Measurements from ENCODE around the gene PERM1. TPM values are rescaled to one million over a fixed set of nuclear protein-coding genes. Genes with fewer than 3 reads are reported as not detected.

PERM1 gene
- total and polyA plus RNA-seq, 2 of the 8 experiments (the other 6 are each of a cell fraction or from before 2014, with no cell fraction given): not detected

DNA sequence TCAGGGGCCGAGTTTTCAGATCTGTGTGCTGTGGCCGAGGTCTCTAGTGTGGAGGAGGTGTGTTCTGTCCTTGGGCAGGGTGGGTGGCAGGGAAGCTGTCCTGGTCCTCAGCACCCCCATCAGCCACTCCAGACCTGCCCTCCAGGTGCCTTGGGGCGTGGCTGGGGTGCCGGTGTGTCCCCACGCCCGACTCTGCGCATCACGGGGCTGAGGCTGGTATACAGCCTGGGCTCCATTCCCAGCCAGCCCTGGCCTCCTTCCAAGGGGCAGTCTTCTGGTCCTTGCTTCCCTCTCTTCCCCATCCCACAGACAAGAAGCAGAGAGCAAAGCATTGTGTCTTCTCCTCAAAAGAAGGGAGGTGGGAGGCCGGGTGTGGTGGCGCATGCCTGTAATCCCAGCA is 54.1 kb downstream of the PERM1 start:
- Histone ChIP-seq H4K20me1 (replicated peaks in 1 of 2; ENCODE audit: control insufficient read depth in 1 of 2, insufficient read depth in 2 of 2, low read length in 2 of 2) (peaks cover 22 to 24% of the 10 kb centered on the region in 2 experiments), H3K36me3 (ENCODE audit: control insufficient read depth in 2 of 4, insufficient read depth in 4 of 4, low read length in 3 of 4) (peaks cover 0 to 8% (median 0%) of the 10 kb centered on the region in 4 experiments; a peak in 1 of 8 replicates), H3K79me2 (ENCODE audit: control insufficient read depth in 1 of 2, insufficient read depth in 2 of 2, low read length in 2 of 2) (no peaks in the 10 kb centered on the region), H4K5ac (ENCODE audit: insufficient read length, low read depth, low read length) (no peak overlapping the region), H2BK15ac (ENCODE audit: low read length) (no peak overlapping the region), H3K27ac (ENCODE audit: low read depth, low read length) (no peak overlapping the region), H2AFZ (ENCODE audit: low read length) (no peak overlapping the region), H2BK120ac (replicated peaks; ENCODE audit: low read depth, low read length) (no peak overlapping the region), H3K56ac (replicated peaks; ENCODE audit: insufficient read length, low read depth, low read length) (no peak overlapping the region), H2AK5ac (ENCODE audit: low read depth, low read length) (no peak overlapping the region), H3K4me2 (ENCODE audit: insufficient read depth in 1 of 2, low read depth in 2 of 2, low read length in 2 of 2) (no peak overlapping the region), H3K23me2 (ENCODE audit: low read depth, low read length) (peaks cover 6% of the 10 kb centered on the region; the same call in 1 of the 2 replicates), H3K79me1 (ENCODE audit: low read depth, low read length) (no peaks in the 10 kb centered on the region), H3K9ac (replicated peaks in 1 of 4; ENCODE audit: extremely low read depth in 1 of 4, low read depth in 3 of 4, low read length in 3 of 4) (no peak overlapping the region), H4K91ac (replicated peaks; ENCODE audit: insufficient read length, low read length) (no peak overlapping the region), H3K14ac (ENCODE audit: insufficient read length) (no peak overlapping the region), H3K27me3 (replicated peaks in 1 of 4; ENCODE audit: control insufficient read depth in 3 of 4, extremely low read depth in 1 of 4, insufficient read depth in 3 of 4, low read length in 3 of 4) (peaks cover 84 to 99% (median 96%) of the 10 kb centered on the region in 4 experiments), H2BK12ac (ENCODE audit: low read depth, low read length) (no peak overlapping the region), H2BK20ac (ENCODE audit: low read length) (no peak overlapping the region), H3K4me3 (ENCODE audit: extremely low read depth in 1 of 4, insufficient read depth in 2 of 4, low read depth in 3 of 4, low read length in 4 of 4) (no peak overlapping the region), H4K8ac (ENCODE audit: extremely low read depth, insufficient read depth, low read length) (no peak overlapping the region), H3K18ac (ENCODE audit: extremely low read depth, low read length) (no peak overlapping the region), H3K9me3 (ENCODE audit: insufficient read depth in 2 of 2, low read depth in 1 of 2, low read length in 1 of 2) (no peaks in the 10 kb centered on the region), H3K4me1 (replicated peaks in 1 of 4; ENCODE audit: control insufficient read depth in 3 of 4, insufficient read depth in 4 of 4, low read length in 3 of 4) (peaks cover 0 to 28% (median 12%) of the 10 kb centered on the region in 4 experiments; a peak in 6 of 7 replicates), H3K4ac (replicated peaks; ENCODE audit: insufficient read length, low read depth, low read length) (no peak overlapping the region), H2BK5ac (ENCODE audit: low read depth, low read length) (no peak overlapping the region), H3K23ac (ENCODE audit: insufficient read length) (no peak overlapping the region)
- no peak for TF ChIP-seq SP2 (IDR thresholded peaks at IDR 0.05; ENCODE audit: low read length)
- TF ChIP-seq EZH2 (IDR thresholded peaks at IDR 0.05; ENCODE audit: low read depth, low read length, severe bottlenecking): no peak
- no peak for TF ChIP-seq CHD2 (IDR thresholded peaks at IDR 0.05; ENCODE audit: low read length)
- TF ChIP-seq, protein P1, sequence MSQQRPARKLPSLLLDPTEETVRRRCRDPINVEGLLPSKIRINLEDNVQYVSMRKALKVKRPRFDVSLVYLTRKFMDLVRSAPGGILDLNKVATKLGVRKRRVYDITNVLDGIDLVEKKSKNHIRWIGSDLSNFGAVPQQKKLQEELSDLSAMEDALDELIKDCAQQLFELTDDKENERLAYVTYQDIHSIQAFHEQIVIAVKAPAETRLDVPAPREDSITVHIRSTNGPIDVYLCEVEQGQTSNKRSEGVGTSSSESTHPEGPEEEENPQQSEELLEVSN (IDR thresholded peaks at IDR 0.05): no peak
- TF ChIP-seq ZNF274 (IDR thresholded peaks at IDR 0.05; ENCODE audit: borderline replicate concordance, extremely low read depth, low read length): no peak
- TF ChIP-seq KDM1A (IDR thresholded peaks at IDR 0.05; ENCODE audit: borderline replicate concordance, low read length): no peak
- TF ChIP-seq RNF2 (IDR thresholded peaks at IDR 0.05; ENCODE audit: borderline replicate concordance, low read depth, low read length, missing control alignments, poor library complexity, severe bottlenecking): no peak
- TF ChIP-seq POLR2AphosphoS5 (IDR thresholded peaks at IDR 0.05; ENCODE audit: low read depth, low read length): no peak
- TF ChIP-seq POU5F1 (IDR thresholded peaks at IDR 0.05; ENCODE audit: low read depth, low read length): no peak
- no peak for TF ChIP-seq FOSL1 (IDR thresholded peaks at IDR 0.05; ENCODE audit: insufficient read depth, low read depth, low read length)
- TF ChIP-seq SUZ12 (IDR thresholded peaks at IDR 0.05; ENCODE audit: low read length): no peak
- WGBS, 2 experiments (ENCODE audit: extremely low coverage in 1 of 2, insufficient coverage in 1 of 2, insufficient read length in 1 of 2, insufficient replicate concordance in 2 of 2, low coverage in 1 of 2, low lambda C conversion rate in 2 of 2, missing lambda C conversion rate in 1 of 2): 85% methylated on average over 8 of the region's 10 CpGs; no CpG with 5 or more reads in 1 of the 2 experiments
- POLR2A ChIA-PET (ENCODE audit: partially characterized antibody): interaction anchor here (0.9 to 4.0 kb wide), 3 partner anchors 12 to 14 kb away, joined by 3 to 28 read pairs (median 14); no protein-coding TSS in a partner anchor
- no peak for FAIRE-seq
- DNase-seq (ENCODE audit: low read depth in 1 of 2, low spot score in 2 of 2): no peak
- CTCF ChIA-PET (ENCODE audit: partially characterized antibody): interaction anchor here (1.3 to 4.6 kb wide), 3 partner anchors 12 to 31 kb away, joined by 3 to 45 read pairs (median 18); partner anchors contain the start of gene NOC2L
